Stimulated activated CD8-positive, alpha-beta memory T cell treated with anti-CD3 and anti-CD28 coated beads, Interleukin-4, amount 100 ng/mL, for 1 hour (primary cell): ENCODE data around the gene WNT1.
A peak's percentile ranks its signal among the peaks of the same experiment; 100 is the strongest.

ENCODE experiments used
- DNase-seq, 2 donors: peaks; one replicate each; pipeline ENCODE4 v3.0.0-alpha.2; 2020; ENCODE audit warnings: low read depth in 2 of 2, low spot score in 1 of 2

WNT1 gene

DNA sequence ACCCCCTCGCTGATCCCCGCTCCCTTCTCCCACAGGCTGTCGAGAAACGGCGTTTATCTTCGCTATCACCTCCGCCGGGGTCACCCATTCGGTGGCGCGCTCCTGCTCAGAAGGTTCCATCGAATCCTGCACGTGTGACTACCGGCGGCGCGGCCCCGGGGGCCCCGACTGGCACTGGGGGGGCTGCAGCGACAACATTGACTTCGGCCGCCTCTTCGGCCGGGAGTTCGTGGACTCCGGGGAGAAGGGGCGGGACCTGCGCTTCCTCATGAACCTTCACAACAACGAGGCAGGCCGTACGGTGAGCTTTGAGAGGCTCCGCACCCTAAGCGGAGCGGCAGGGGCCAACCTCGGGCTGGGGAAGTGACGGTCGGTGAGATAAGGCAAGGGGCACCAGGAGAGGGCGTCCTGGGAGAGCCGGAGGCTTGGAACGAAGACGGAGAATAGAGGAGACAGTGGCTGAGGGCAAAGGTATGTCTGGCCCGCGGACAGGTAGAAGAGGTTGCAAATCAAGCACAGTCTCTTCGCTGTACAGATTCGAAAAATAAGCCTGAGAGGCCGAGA is 2.3 kb downstream of the WNT1 start:
- no peak for DNase-seq

DNA sequence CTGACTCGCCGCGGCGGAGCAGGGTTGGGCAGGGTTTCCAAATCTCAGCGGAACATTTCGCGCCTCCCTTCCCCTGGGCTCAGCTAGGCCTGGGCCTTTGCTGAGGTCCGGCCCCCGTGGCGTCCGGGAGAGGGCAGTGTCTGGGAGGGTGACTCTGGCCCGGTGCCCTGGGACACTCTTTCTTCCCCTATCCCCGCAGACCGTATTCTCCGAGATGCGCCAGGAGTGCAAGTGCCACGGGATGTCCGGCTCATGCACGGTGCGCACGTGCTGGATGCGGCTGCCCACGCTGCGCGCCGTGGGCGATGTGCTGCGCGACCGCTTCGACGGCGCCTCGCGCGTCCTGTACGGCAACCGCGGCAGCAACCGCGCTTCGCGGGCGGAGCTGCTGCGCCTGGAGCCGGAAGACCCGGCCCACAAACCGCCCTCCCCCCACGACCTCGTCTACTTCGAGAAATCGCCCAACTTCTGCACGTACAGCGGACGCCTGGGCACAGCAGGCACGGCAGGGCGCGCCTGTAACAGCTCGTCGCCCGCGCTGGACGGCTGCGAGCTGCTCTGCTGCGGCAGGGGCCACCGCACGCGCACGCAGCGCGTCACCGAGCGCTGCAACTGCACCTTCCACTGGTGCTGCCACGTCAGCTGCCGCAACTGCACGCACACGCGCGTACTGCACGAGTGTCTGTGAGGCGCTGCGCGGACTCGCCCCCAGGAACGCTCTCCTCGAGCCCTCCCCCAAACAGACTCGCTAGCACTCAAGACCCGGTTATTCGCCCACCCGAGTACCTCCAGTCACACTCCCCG is 3.0 kb downstream of the WNT1 start:
- no peak for DNase-seq

DNA sequence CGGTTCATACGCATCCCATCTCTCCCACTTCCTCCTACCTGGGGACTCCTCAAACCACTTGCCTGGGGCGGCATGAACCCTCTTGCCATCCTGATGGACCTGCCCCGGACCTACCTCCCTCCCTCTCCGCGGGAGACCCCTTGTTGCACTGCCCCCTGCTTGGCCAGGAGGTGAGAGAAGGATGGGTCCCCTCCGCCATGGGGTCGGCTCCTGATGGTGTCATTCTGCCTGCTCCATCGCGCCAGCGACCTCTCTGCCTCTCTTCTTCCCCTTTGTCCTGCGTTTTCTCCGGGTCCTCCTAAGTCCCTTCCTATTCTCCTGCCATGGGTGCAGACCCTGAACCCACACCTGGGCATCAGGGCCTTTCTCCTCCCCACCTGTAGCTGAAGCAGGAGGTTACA is 3.6 kb downstream of the WNT1 start:
- no peak for DNase-seq

DNA sequence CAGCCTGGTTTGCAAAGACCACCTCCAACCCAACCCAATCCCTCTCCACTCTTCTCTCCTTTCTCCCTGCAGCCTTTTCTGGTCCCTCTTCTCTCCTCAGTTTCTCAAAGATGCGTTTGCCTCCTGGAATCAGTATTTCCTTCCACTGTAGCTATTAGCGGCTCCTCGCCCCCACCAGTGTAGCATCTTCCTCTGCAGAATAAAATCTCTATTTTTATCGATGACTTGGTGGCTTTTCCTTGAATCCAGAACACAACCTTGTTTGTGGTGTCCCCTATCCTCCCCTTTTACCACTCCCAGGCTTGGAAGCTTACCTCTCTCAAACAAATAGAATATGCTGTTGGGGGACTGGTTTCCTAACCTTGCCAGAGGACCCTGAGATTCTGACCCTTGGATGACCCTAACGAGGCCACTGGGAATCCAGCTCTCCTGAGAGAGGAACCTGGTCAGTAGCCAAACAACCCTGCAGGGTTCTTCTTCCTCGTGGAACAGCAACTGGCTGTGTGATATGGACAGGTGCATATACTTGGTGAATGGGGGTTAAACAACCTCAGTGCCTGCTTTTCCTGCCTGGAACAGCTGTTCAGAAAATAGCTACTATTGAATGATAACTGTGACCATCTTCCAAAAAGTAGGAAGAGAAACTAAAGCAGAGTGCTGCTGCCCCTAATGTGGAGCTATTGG is 4.4 kb downstream of the WNT1 start:
- no peak for DNase-seq

DNA sequence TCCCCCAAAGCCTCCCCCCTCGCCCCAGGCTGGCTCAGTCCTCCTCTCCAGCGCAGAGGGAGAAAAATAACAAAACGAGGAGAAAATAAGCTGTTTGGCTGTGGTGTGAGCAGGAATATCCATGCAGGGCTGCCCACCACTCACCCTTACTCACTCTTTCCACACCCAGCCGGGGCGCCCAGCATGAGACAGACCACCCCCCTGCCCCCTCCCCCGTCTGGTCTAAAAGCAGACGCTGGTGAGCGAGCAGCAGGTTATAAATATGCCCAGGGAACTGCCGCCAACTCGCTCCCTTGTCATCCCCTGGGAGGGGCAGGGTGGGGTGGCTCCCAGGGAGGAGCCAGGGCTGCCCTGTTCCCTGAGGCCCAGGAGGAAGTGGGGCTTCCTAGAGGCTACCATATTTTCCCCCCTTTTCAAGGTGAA is 7.4 kb downstream of the WNT1 start:
- DNase-seq: no peak

DNA sequence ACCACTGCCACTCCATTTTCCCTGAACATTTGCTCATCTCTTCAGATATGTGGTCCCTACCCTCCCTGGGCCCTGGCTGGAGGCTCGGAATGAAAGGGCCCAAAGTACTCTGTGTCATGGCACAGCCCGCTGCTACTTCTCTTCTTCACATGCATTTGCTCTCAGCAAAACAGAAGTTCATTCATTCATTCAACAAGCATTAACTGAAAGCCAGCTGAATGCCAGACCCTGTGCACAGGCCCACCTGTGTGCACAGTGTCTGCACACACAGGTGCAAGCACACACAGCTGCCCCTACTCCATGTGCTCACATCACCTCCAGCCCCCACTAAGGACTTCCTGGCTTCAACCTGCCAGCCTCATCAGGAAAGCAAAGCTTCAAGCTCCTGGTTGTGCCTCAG is 7.8 kb downstream of the WNT1 start:
- DNase-seq: no peak

DNA sequence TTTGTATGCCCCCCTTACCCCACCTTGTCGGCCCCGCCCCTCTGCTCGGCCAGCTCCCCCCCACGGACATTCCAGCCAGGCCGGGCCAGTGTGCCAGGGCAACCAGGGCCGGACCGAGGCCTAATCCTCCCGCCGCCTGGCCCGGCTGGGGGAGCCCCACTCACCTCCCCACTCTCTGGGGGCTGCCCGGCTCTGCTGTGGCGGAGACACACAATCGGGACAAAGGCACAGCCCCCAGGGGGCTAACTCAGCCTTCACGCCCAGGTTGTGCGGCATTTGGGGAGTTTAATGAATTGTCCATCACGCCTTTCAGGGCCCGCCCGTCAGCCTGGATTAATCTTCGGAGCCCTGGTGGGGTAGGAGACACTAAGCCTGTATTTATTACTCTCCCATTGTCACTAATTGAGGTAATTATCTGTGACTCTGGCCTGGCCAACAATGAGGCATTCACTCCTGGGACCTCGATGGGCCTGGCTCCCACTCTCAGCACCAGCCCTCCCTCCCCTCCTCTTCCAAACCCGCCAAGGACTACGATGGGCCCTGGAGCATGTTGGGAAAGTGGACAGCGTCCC is 8.7 kb downstream of the WNT1 start:
- no peak for DNase-seq

DNA sequence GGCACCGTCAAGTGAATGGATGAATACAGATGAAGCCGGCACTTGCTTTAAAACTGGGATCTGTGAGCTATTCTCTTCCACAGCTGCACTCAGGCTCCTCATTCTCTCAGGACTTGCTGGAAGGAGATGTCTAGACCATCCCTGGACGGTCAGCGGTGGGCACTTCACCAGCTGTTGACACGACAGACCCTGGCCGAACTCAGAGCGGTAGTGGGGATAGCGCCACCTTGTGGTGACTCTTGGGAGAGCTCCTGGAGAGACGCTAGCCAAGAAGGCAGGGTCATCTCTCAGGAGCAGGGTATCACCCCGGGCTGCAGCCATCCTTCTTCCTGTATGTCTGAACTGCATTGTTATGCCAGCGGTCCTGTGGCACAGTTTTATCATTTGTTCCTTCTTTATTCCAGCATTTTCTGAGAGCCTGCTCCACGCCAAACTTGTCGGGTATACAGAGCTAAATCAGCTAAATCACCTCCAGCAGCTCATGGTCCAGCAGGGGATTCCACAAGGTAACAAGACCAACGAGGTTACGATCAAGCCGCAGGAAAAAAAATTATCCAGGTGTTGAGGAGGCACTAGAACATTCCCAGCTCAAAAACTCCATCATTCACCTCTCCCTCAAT is 10.0 kb downstream of the WNT1 start:
- DNase-seq: peak in 1 of 2 donors; percentile 57

DNA sequence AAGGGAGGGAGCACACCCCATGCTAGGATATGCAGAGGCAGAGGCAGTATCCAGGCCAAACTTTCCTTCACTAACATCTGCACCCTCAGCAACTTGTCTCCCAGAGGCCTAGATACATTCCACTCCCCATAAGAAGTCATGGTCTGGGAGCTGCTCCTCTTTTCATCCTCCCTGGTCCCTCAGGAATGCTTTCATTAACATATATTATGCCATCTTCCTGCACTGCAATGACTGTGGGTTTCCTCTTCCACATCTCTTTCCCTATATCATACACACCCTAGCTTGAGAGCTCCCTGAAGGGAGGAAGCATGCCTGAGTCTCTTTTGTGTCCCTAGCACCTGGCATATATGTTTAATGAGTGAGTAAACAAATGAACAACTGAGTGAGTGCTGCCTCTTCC is 12.4 kb downstream of the WNT1 start:
- DNase-seq: no peak

DNA sequence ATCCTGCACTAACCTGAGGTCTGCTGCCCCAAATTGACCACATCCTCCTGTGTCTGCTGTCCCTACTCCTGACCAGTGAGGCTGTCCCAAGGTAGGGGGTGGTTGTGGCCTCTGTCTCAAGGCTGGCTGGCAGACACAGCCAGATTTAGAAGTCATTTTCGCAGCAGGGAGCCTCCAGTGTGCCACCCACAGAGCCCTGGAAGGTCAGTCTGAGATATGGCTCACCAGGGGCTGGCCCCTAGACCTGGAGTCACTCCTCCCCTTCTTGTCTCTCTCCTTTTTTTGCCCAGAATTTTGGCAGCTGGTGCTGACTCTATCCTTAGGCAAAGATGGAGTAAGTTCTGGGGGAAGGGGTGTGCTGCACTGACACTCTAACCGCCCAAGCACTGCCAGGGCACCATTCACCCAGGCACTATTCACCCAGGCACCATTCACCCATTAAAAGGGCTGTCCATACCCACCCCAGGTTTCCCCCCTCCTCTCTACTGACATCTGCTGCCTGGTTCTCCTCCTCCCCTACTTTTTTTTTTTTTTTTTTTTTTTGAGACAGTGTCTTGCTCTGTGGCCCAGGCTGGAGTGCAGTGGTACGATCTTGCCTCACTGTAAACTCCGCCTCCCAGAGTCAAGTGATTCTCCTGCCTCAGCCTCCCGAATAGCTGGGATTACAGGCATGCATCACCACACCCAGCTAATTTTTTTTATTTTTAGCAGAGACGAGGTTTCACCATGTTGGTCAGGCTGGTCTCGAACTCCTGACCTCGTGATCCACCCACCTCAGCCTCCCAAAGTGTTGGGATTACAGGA is 13.3 kb downstream of the WNT1 start:
- no peak for DNase-seq

DNA sequence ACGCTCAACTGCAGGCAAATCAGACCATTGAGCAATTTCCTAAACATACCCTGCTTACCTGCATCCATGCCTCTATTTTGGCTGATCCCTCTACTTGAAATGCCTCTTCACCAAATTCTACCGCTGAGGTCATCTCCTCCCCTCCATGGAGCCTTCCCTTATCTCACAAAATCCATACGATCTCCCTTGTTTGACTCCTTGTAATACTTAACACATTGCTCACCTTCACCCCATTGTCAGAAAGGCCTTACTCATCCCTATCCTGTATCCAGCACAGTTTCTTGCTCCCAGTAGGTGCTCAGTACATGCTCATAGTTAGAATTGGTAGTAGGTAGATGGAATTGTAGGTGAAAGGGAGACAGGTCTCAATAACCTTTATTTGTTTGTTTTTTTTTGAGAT is 15.7 kb downstream of the WNT1 start:
- DNase-seq: no peak

DNA sequence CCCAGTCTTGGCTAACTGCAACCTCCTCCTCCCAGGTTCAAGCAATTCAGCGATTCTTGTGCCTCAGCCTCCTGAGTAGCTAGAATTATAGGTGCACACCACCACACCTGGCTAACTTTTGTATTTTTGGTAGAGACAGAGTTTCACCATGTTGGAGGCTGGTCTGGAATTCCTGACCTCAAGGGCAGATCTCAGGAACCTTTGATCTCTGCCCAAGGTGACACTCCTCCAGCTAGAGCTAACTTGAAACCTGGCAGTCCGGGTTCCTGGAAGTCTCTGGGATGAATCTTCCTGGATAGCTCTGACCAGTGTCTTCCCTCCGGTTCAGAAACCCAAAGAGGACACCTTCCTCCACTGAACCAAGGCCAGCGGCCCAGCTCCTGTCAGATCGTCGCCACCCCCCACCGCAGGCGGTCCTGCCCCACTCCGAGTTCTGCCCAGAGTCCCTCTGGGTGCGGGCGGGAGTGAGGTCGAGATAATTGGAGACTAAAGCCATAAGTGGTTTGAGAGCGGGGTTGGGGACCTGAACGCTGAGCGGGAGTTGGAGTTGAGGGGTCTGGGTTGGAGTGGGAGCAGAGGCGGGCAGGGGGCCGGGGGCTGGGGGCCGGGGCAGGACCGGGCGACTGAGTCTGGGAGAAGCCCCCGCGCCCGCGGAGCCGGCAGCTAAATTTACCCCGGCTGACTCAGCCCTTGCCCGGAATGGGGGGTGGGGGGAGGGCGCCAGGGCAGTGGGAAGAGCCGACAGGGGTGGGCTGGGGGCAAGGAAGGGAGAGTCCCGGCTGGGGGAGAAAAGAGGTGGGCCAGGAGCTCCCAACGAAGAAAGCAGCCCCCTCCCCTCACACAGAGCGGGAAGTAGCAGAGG is 16.3 kb downstream of the WNT1 start:
- DNase-seq: no peak

DNA sequence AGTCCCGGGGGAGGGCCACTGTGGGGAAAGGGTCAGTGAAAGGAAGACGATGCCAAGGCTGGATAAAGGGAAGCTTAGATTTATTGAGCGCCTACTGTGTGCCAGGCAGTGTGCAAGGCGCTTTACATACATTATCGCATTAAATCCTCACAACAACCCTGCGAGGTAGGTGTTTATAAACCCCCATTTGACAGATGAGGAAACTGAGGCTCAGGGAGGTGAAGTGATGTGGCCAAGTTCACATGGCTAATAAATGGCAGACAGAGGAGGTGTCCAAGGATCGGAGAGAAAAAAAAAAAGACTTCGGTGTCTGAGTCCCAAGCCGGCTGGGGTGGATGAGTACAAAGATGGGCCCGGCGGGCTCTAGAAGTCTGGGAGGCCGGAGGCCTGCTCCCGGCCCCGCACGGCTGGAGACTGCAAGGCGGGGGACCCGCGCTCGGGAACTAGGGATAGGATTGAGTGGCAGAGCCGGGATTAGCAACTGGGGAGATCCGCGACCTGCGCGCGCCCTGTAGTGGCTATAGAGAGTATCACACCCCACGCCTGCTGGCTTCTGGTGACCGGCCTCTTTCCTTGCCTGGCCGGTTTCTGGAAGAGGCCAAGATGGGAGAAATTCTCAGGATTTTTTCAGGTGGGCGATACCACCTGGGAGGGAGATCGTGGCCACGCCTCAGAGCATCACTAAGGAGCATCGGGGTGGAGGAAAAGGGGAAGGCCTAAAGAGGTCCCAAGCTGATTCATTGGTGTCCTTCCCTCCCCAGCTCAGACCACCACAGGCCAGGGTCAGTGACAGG is 17.2 kb downstream of the WNT1 start:
- DNase-seq: no peak

DNA sequence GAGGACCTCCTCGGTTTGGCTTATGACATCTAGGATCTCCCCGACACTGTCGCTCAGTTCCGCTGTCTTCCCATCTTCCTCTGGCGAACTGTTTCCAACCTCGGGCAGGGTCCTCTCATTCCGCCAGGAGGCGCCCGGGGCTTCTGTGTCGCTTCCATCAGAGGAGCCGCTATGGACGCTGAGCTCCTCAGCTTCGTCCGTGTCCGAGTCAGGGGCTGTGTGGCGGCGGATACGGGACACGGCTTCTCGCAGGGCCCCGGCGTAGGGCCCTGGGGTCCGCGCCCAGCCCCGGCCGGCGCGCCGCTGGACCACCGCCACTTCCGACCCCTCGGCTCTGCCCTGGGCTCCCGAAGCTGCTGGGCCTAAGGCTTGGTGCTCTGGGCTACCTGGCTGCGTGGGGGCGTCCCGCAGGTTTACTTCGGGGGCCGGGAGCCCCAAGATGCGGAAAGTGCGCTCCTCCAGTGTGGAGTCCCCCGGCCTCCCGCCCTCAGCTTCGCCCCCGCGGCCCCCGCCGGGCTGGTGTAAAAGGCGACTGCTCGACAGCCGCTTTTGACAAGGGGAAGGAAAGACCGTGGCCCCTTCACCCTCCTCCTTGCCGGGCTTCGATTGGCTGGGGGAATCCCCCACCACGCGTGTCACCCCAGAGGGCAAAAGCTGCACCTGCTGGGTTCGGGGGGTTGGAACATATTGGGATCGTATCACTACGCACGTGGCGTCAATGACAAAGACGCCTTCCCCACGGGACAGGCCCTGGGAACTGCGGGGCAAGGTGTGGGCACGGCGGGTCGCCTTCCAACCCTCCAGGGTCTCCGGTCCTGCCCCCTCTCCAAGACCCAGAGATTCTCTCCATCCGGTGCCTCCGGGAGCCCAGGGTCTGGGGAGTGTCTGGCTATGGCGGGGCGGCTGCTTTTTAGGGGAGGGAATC is 18.9 kb downstream of the WNT1 start:
- no peak for DNase-seq

DNA sequence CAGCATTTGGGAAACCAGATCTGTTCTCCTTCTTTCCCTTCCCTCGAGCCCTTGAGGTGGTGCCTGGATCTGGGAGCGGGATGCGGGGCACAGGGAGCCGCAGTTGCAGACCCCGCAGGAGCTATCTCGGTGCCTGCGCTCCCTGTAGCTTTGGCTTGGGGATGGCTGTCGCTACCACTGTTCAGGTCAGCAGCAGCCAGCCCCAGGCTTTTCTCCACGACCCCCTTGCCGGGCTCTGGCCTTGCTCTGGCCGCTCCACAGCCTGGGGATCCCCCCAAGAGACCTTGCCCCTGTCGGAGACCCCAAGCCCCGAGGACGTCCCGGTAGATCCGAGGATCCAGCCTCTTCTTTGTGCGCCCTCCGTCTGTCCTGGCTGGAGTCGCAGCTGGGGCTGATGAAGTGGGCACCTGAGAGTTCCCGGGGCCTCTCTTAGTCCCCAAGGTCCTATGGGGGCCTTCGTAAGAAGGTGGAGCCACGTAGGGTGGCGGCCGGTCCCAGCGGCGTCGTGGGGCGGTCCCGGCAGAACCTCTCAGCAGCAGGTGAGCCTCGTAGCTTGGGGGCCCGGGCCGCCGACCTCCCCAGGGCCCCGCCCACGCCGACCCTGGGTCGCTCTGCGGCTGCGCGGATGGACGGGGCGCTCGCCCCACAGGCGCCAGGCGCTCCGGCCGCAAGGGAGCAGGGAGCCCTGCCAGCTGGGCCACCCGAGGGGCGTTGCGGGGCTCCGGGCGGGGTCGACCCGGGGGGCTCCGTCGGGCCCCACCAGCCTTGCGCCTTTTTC is 19.8 kb downstream of the WNT1 start:
- no peak for DNase-seq

DNA sequence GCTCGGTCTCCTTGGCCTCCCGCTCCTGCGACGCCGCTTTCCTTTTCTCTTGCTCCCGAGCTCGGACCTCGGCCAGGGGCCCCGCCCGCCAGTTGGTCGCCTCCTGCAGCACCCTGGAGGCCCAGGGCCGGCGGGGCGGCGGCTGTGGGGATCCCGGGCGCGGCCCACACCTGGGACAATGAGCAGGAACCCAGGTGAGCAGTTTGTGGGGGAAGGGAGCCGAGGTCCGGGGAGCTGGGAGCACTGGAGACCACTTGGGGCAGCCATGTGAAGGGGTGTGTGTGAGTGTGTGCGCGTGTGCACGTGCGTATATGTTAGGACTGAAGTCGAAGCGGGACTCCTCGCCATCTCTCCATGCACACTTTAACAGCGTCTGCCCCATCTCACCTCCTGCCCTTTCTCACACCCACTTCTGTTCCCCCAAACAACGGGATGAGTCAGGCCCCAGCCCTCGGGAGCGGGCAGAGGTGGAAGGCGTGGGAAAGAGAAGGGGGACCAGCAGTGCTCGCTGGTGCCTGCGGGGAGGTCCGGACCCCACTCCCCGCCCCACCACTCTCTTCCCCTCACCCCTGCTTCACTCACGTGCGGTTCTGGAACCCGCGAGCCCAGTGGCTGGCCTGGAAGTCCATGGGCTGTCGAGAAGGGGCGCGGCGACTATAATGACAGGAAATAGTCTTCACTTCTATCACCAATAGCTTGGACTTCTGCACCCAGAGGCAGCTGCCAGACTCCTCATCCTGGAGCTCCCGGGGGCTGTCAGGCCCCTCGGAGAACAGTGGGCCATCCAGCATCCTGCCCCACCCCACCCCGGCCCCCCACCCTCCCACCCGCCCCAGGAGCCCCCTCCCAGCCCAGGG is 20.6 kb downstream of the WNT1 start:
- no peak for DNase-seq
